ENCODE results near the gene MAP7D1. TPM values are rescaled to one million over a fixed set of nuclear protein-coding genes. Genes with fewer than 3 reads are reported as not detected.

The MAP7D1 gene
- total RNA-seq, 1 experiment from 2014 or later: 212 TPM

DNA sequence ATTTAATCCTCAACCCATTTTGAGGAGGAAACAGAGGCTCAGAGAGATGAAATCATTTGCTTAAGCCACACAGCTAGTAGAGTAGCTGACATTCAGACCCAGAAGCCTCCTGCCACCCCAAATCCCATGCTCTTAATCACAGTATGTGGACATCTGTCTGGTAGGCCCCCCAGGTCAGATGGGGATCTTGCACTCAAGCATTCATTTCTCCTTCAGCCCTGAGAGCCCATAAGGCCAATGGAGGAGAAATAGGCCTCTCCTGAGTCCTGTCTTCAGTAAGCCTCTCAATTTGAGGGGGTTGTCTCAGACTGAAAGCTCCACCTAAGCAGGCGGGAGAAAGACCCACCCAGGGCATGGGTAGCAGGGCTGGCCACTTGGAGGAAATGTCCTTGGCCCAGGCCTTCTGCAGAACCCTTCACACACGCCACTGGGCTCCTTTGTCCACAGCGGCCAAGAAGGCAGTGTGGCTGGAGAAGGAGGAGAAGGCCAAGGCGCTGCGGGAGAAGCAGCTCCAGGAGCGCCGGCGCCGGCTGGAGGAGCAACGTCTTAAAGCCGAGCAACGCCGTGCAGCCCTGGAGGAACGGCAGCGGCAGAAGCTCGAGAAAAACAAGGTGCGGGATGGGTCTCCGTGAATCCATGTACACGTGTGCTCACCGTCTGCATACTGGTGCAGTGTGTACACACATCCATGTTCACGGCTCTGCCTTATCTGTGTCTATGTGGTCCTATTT is 16.2 kb downstream of the MAP7D1 start:
- intact Hi-C loops (cut with micrococcal nuclease; ENCODE audit: unreplicated experiment) (no loop called here), in situ Hi-C loops (cut with HindIII; ENCODE audit: low pct_unique_long_range_greater_than_20kb, low sequenced_read_pairs) (no loop called here)
- no peaks in the 10 kb centered on the region for H3K27me3 ChIP-seq (ENCODE audit: control insufficient read depth, insufficient read depth, low read length)
- H3K4me1 ChIP-seq (ENCODE audit: control insufficient read depth, insufficient read depth, low read length): no peaks in the 10 kb centered on the region
- ChIA-PET POLR2A (no interaction called here), CTCF (no interaction called here)
- H3K9me3 ChIP-seq (ENCODE audit: control insufficient read depth, insufficient read depth, low read depth, low read length): no peaks in the 10 kb centered on the region
- no peak overlapping the region for H3K27ac ChIP-seq (ENCODE audit: low read length)
- no TSS peak for BruUV-seq (replicated peaks)
- ATAC-seq (no peak), DNase-seq (ENCODE audit: low read depth, low spot score) (no peak)
- no peak overlapping the region for H3K4me3 ChIP-seq (ENCODE audit: low read depth in 2 of 2, low read length in 2 of 2)
- peaks cover 8% of the 10 kb centered on the region for H3K36me3 ChIP-seq (ENCODE audit: control insufficient read depth, insufficient read depth, low read length)
- TF ChIP-seq TCF7L2 (IDR thresholded peaks at IDR 0.05; ENCODE audit: low read depth, low read length) (no peak), SIN3A (IDR thresholded peaks at IDR 0.05; ENCODE audit: borderline replicate concordance, insufficient read depth, low read depth, low read length) (no peak), POLR2AphosphoS5 (IDR thresholded peaks at IDR 0.05; ENCODE audit: low read depth, low read length) (no peak)
- TF ChIP-seq, protein P1, sequence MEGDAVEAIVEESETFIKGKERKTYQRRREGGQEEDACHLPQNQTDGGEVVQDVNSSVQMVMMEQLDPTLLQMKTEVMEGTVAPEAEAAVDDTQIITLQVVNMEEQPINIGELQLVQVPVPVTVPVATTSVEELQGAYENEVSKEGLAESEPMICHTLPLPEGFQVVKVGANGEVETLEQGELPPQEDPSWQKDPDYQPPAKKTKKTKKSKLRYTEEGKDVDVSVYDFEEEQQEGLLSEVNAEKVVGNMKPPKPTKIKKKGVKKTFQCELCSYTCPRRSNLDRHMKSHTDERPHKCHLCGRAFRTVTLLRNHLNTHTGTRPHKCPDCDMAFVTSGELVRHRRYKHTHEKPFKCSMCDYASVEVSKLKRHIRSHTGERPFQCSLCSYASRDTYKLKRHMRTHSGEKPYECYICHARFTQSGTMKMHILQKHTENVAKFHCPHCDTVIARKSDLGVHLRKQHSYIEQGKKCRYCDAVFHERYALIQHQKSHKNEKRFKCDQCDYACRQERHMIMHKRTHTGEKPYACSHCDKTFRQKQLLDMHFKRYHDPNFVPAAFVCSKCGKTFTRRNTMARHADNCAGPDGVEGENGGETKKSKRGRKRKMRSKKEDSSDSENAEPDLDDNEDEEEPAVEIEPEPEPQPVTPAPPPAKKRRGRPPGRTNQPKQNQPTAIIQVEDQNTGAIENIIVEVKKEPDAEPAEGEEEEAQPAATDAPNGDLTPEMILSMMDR (IDR thresholded peaks at IDR 0.05): no peak
- TF ChIP-seq, protein P2, sequence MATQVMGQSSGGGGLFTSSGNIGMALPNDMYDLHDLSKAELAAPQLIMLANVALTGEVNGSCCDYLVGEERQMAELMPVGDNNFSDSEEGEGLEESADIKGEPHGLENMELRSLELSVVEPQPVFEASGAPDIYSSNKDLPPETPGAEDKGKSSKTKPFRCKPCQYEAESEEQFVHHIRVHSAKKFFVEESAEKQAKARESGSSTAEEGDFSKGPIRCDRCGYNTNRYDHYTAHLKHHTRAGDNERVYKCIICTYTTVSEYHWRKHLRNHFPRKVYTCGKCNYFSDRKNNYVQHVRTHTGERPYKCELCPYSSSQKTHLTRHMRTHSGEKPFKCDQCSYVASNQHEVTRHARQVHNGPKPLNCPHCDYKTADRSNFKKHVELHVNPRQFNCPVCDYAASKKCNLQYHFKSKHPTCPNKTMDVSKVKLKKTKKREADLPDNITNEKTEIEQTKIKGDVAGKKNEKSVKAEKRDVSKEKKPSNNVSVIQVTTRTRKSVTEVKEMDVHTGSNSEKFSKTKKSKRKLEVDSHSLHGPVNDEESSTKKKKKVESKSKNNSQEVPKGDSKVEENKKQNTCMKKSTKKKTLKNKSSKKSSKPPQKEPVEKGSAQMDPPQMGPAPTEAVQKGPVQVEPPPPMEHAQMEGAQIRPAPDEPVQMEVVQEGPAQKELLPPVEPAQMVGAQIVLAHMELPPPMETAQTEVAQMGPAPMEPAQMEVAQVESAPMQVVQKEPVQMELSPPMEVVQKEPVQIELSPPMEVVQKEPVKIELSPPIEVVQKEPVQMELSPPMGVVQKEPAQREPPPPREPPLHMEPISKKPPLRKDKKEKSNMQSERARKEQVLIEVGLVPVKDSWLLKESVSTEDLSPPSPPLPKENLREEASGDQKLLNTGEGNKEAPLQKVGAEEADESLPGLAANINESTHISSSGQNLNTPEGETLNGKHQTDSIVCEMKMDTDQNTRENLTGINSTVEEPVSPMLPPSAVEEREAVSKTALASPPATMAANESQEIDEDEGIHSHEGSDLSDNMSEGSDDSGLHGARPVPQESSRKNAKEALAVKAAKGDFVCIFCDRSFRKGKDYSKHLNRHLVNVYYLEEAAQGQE (IDR thresholded peaks at IDR 0.05; ENCODE audit: insufficient read depth in 1 of 2, low read depth in 2 of 2, low read length in 1 of 2): no peak

DNA sequence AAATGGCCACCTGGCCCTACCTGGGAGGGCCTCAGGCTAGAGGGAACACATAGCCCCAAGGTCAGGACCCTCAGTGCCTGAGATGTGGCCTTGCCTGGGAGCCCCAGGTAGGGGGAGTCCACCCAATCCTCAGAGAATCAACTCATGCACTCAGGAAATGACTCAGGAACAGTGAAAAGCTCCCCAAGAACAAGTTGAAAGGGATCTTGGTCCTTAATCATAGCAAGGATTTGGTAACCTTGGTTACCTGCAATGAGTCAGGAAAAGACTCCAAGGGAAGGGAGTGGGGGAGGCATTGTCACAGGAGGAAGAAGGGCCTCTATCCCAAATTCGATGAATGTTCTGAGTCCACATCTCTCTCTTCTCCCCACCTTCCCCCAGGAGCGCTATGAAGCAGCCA is 17.0 kb downstream of the MAP7D1 start:
- H3K9me3 ChIP-seq (ENCODE audit: control insufficient read depth, insufficient read depth, low read depth, low read length): no peaks in the 10 kb centered on the region
- in situ Hi-C loops (cut with HindIII; ENCODE audit: low pct_unique_long_range_greater_than_20kb, low sequenced_read_pairs) (no loop called here), intact Hi-C loops (cut with micrococcal nuclease; ENCODE audit: unreplicated experiment) (no loop called here)
- ChIA-PET CTCF (no interaction called here), POLR2A (no interaction called here)
- no peak overlapping the region for H3K4me3 ChIP-seq (ENCODE audit: low read depth in 2 of 2, low read length in 2 of 2)
- peaks cover 8% of the 10 kb centered on the region for H3K36me3 ChIP-seq (ENCODE audit: control insufficient read depth, insufficient read depth, low read length)
- H3K27ac ChIP-seq (ENCODE audit: low read length): no peak overlapping the region
- H3K4me1 ChIP-seq (ENCODE audit: control insufficient read depth, insufficient read depth, low read length): no peaks in the 10 kb centered on the region
- no peaks in the 10 kb centered on the region for H3K27me3 ChIP-seq (ENCODE audit: control insufficient read depth, insufficient read depth, low read length)
- BruUV-seq (replicated peaks): no TSS peak
- no peak; the same call in 1 of the 2 replicates for ATAC-seq
- TF ChIP-seq, protein P1 (IDR thresholded peaks at IDR 0.05): no peak
- TF ChIP-seq, protein P2 (IDR thresholded peaks at IDR 0.05; ENCODE audit: insufficient read depth in 1 of 2, low read depth in 2 of 2, low read length in 1 of 2): no peak
- TF ChIP-seq TCF7L2 (IDR thresholded peaks at IDR 0.05; ENCODE audit: low read depth, low read length) (no peak), POLR2AphosphoS5 (IDR thresholded peaks at IDR 0.05; ENCODE audit: low read depth, low read length) (no peak), SIN3A (IDR thresholded peaks at IDR 0.05; ENCODE audit: borderline replicate concordance, insufficient read depth, low read depth, low read length) (no peak)
- DNase-seq (ENCODE audit: low read depth, low spot score): no peak
